KOPT-K1 (cell line): ENCODE results near the gene P2RX5.

Source experiments
- H3K27ac ChIP-seq: fragments of 200-600 bp; sonication (generic); 2 replicates; pipeline ENCODE4 v1.5.1; 2016; ENCODE audit warnings: antibody characterized with exemption, mild to moderate bottlenecking, low read depth, low read length; ENCODE audit not compliant: poor library complexity, severe bottlenecking
- H3K36me3 ChIP-seq: fragments of 200-600 bp; sonication (generic); 2 replicates; pipeline ENCODE4 v1.5.1; 2017; ENCODE audit warnings: antibody characterized with exemption, mild to moderate bottlenecking, low read length, moderate library complexity; ENCODE audit not compliant: insufficient read depth
- H3K9me3 ChIP-seq: fragments of 200-600 bp; sonication (generic); 2 replicates; pipeline ENCODE4 v1.5.1; 2017; ENCODE audit warnings: antibody characterized with exemption, low read length, mild to moderate bottlenecking; ENCODE audit not compliant: insufficient read depth, poor library complexity, severe bottlenecking

P2RX5 gene

GRCh38 chr17:3636908-3637373, 59.0 kb downstream of the P2RX5 start:
- Histone ChIP-seq H3K27ac (peak overlapping the region; percentile 84), H3K9me3 (no peaks in the 10 kb centered on the region)

DNA sequence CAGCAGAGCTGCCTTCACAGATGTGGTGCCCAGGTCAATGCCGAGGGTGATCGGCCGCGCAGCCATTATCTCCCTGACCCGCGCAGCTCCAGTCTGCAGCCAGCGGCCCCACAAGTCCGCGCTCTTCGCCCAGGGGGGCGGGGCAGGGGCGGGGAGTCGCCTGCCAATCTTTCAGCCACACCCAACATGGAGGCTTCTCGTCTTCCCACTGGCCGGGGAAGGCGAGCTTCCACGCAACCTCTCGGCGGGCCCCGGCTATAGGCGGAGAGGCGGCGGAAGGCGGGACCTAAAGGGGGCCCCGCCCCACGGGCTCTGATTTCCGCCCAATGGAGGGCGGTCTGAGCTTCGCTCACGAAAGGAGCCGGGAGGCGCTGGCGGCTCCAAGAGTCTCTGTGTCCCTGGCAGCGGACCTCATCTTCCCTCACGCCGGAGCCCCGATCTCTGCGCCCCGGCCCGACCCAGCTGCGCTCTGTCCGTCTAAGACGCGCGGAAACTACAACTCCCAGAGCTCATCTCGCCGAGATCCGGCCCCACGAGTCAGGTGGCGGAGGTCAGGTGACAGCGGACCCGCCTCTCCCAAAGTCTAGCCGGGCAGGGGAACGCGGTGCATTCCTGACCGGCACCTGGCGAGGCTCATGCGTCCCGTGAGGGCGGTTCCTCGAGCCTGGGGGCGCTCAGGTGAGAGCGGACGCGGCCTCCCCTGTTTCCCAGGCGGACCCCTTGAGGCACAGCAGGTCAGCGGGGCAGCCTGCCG, 59.6 kb downstream of the P2RX5 start, which contains the start of the genes CTNS and SHPK:
CTNS (plus strand) TSS at position 607 of the 754 bp plus-strand sequence. CDS start 3,447 bp downstream, outside the sequence.
SHPK (minus strand) TSS at position 97 of the 754 bp plus-strand sequence; CDS start at position 66, 31 bp downstream.
- Histone ChIP-seq H3K27ac (peak within 1 kb of the TSS; percentile 84), H3K9me3 (no peaks in the 10 kb centered on the region), H3K36me3 (peaks cover 11% of the 10 kb centered on the region)

More at GRCh38 chr17:3636908-3637373, 59.0 kb downstream of the P2RX5 start:
- H3K36me3 ChIP-seq, result peaks cover 10% of the 10 kb centered on the region

DNA sequence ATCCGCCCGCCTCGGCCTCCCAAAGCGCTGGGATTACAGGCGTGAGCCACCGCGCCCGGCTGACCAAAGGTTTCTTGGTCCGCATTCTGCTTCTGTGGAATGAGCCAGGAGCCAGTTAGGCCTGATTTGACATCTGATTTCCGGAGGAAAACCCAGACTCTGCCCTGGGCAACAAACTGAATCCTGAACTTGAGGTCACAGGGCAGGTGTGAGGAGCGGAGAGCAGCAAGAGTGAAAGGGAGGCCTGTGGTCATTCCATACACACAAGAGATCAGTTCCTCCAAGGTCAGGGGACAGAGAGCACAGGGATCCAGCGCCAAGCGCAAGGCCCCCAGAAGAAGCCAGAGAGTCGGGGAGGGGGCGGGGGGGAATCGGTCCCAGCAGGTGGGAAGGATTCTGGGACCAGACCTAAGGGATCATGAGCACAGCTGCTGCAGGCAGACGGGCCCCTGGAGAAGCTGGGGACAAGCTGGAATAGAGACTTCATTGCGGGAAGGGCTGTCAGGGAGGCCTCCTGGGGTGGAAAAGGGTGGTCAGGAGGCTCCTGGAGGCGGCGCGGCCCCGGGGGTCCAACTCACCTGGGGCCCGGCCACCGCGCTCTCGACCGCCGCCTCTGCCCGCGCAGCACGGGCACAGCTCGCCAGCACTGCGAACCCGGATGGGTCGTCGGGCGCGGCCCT, 60.3 kb downstream of the P2RX5 start:
- peaks cover 11% of the 10 kb centered on the region for H3K36me3 ChIP-seq
- no peaks in the 10 kb centered on the region for H3K9me3 ChIP-seq
- H3K27ac ChIP-seq, result peak overlapping the region; percentile 84

- H3K9me3 ChIP-seq, result no peaks in the 10 kb centered on the region
- H3K27ac ChIP-seq, result no peak overlapping the region
- H3K36me3 ChIP-seq, result peaks cover 41% of the 10 kb centered on the region
Measured at GRCh38 chr17:3632287-3632686, 63.7 kb downstream of the P2RX5 start.

DNA sequence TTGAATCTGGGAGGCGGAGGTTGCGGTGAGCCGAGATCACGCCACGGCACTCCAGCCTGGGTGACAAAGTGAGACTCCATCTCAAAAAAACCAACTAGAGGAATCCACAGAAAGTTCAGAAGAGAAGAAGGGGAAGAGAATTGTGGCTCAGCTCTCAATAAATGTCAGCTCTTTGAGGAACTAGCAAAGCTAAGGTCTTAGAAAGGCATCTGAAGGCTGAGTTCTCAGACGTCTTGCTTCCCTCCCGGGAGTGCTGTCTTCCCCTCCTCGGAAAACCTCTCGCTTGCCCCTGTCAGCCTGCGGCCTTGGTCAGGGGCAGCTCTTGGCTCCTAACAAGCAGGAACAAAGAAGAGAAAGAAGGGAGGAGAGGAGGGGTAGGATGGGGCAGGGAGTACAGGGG, 65.2 kb downstream of the P2RX5 start:
- no peaks in the 10 kb centered on the region for H3K9me3 ChIP-seq
- H3K27ac ChIP-seq, result no peak overlapping the region
- H3K36me3 ChIP-seq, result peaks cover 53% of the 10 kb centered on the region

DNA sequence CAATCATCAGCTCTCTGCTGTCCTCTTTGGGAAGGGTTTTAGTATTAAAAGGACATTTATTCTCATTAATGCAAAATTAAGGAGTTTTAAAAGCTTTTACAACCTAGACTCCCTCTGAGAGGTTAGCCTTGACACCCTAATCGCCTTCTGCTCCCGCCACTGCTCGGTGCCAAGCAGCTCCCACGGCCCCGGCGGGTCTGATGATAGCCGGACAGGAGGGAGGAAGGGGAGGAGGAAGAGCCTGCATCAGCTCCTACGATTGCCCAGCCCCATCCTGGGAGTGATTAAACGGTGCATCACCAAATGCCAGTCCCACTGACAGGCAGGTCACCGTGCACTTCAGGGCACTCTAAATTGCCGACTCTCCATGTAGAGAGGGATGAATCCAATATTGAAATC, 68.2 kb downstream of the P2RX5 start:
- Histone ChIP-seq H3K27ac (no peak overlapping the region), H3K36me3 (peaks cover 76% of the 10 kb centered on the region), H3K9me3 (no peaks in the 10 kb centered on the region)

DNA sequence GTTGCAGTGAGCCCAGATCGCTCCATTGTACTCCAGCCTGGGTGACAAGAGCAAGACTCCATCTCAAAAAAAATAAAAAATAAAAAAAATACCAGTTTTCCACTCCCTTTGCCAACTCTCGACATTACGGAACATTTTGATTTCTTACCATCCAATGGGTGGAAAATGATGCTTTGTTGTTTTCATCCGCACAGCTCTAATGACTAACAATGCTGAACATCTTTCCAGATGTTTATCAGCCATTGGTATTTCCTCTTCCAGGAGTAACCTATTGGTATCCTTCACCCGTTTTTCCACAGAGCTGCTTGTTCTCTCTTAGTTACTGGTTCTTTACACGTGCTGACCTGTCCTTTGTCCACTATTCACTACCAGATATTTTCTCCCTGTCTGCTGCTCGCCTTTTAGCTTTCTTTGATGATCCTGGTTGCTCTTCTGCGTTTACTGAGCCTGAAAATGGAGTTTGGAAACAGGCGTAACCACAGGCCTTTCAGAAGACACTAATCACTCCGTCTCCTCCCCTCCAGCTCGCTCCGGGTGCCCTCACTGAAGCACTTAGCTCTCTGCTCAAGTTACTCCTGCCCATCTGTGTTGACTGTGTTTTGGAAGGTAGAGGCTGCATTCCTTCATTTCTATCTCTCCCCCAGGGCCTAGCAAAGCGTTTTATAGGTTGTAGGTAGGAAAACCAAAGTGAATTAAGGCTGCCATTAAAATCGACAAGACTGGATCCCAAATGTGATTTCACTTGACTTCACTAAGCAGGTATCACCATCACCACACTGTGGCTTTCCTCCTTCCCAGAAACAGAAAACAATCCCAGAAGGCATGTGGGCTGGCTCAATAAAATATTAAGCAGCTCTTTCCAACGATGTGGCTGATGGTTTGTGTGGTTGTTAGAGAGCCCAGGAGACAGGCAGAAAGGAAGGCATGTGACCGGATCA, 68.9 kb downstream of the P2RX5 start:
- Histone ChIP-seq H3K36me3 (peaks cover 77% of the 10 kb centered on the region), H3K27ac (no peak overlapping the region), H3K9me3 (no peaks in the 10 kb centered on the region)
